ENCODE data around the gene SCAMP5.

Gene SCAMP5

DNA sequence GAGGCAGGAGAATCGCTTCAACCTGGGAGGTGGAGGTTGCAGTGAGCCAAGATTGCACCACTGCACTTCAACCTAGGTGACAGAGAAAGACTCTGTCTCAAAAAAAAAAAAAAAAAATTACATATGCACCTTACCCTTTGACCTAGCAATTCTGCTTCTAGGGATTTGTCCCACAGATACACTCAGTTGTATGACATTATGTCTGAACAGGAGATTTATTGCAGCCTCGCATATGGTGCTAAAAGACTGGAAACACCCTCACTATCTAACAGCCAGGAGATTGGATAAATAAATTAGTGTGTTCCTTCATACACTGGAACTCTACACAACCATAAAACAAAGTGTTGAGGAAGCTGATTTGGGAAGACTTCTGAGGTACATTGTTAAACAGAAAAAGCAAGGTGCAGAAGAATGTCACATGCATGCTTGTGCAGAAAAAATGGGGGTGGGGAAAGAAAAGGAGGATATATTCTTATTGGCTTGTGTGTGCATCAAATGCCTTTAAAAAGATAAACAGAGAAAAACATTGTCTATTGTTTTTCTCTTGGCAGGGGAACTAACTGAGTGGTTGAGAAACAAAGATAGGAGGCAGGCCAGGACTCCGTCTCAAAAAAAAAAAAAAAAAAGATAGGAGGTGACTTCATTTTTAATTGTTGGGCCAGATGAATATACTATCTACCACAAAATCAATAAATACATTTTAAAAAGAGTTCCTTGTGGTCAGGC is 59.0 kb downstream of the SCAMP5 start:
- H3K4me3 ChIP-seq (ENCODE audit: low read length): no peak overlapping the region
- DNase-seq (ENCODE audit: low read depth): no peak
- TF ChIP-seq, protein P1, sequence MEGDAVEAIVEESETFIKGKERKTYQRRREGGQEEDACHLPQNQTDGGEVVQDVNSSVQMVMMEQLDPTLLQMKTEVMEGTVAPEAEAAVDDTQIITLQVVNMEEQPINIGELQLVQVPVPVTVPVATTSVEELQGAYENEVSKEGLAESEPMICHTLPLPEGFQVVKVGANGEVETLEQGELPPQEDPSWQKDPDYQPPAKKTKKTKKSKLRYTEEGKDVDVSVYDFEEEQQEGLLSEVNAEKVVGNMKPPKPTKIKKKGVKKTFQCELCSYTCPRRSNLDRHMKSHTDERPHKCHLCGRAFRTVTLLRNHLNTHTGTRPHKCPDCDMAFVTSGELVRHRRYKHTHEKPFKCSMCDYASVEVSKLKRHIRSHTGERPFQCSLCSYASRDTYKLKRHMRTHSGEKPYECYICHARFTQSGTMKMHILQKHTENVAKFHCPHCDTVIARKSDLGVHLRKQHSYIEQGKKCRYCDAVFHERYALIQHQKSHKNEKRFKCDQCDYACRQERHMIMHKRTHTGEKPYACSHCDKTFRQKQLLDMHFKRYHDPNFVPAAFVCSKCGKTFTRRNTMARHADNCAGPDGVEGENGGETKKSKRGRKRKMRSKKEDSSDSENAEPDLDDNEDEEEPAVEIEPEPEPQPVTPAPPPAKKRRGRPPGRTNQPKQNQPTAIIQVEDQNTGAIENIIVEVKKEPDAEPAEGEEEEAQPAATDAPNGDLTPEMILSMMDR (IDR thresholded peaks at IDR 0.05; ENCODE audit: insufficient read depth, low read depth, low read length, missing control alignments): no peak

DNA sequence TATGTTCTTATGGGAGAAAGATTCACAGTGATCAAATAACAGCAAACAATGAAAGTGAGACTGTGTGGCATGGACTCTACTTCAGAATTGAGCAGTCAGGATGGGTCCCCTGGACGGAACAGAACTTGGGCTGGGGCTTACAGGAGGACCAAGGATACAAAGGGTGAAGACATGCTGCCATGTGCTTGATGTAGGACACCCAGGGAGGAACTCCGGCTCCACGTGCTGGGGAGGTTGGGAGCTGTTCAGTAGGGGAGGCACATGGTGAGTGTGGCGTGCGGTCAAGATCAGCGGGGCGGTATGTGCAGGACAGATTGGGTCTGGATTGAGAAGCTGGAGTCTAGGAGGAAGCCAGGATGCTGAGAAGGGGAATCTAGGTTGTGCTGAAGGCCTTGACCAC is 60.7 kb downstream of the SCAMP5 start:
- TF ChIP-seq, protein P1 (IDR thresholded peaks at IDR 0.05; ENCODE audit: insufficient read depth, low read depth, low read length, missing control alignments): no peak
- DNase-seq (ENCODE audit: low read depth): no peak
- no peak overlapping the region for H3K4me3 ChIP-seq (ENCODE audit: low read length)

DNA sequence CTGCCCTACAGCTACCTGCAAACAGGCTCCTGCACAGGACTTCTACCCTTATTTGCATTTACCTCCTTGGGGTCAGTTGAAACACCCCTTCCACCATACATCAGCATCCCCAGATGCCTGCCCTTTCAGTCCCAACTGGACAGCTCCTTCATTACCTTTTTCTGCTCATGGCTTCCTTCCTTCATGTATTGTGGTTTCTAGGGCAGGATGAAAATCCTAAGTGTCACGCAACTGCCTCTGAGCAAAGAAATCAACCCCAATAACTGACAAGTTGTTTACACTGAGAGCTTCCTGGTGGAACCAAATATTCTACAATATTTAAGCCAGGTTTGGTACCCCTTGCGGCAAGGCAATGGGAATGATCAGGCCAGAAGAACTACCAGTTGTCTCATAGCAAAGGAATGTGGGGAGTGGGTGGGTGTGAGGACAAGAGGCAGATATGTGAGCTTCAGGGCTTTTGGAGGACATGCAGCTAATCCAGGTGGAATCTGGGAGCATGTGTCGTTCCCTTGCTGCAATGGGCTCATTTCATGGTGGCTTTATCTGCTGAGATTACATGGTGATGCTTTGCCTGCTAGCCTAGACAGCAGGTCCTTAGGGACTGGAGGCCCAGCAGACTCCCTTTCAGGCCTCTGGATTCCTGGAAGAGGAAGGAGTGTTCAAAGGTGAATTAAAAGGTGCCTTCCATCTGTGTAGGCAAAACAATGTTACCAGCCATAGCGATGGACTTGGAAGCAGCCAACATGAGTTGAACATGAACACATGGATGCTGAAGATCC is 63.0 kb downstream of the SCAMP5 start:
- TF ChIP-seq, protein P1 (IDR thresholded peaks at IDR 0.05; ENCODE audit: insufficient read depth, low read depth, low read length, missing control alignments): no peak
- peak; percentile 48 for DNase-seq (ENCODE audit: low read depth)
- H3K4me3 ChIP-seq (ENCODE audit: low read length): no peak overlapping the region

DNA sequence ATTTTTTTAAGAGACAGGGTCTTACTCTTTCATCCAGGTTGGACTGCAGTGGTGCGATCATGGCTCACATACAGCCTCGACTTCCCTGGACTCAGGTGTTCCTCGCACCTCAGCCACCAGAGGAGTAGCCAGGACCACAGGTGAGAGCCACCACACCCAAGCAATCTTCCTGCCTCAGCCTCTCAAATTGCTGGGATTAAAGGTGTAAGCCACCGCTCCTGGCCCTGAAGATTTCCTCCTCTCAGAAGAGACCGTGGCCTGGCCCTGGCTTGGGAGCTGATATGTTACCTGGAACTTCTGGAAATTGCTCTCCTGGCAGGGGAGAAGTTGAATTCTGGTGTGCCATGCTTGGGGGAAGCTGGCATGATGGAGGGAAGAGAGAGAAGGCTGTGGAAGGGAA is 64.2 kb downstream of the SCAMP5 start:
- DNase-seq (ENCODE audit: low read depth): no peak
- H3K4me3 ChIP-seq (ENCODE audit: low read length): no peak overlapping the region
- TF ChIP-seq, protein P1 (IDR thresholded peaks at IDR 0.05; ENCODE audit: insufficient read depth, low read depth, low read length, missing control alignments): no peak

DNA sequence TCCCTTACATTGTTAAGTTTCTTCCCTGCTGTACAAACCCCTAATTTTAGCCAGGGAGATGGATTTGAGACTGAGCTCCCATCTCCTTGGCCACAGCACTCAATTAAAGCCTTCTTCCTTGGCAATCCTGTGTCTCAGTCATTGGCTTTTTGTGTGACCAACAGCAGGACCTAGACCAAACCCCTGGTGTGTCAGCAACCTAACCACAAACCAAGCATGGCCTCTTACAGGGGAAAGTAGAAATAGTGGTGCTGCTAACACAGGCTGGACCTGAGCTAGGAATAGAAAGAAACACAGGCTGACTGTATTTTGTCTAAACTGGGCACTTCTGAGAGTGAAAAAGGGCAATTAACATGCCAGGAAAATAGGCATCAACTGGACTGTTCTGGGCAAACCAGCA is 65.9 kb downstream of the SCAMP5 start:
- H3K4me3 ChIP-seq (ENCODE audit: low read length): no peak overlapping the region
- TF ChIP-seq, protein P1 (IDR thresholded peaks at IDR 0.05; ENCODE audit: insufficient read depth, low read depth, low read length, missing control alignments): no peak
- DNase-seq (ENCODE audit: low read depth): no peak

DNA sequence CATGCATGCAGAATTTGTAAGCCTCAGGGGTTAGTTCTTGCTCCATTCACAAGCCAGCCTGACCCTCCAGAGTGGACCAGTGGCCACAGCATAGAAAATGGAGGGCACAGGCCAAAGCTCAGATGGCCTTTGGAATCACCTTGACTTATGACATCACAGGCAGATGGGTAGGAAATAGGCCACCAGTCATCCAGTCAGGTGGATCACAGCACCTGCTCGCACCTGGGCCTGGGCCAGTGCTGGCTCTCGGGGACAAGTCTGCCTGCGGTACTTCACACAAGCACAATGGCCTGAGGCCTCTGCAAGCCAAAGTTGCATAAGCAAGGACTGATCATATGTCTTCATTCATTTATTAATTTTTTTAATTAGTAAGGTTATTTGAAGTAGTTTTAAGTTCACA is 67.3 kb downstream of the SCAMP5 start:
- H3K4me3 ChIP-seq (ENCODE audit: low read length): no peak overlapping the region
- TF ChIP-seq, protein P1 (IDR thresholded peaks at IDR 0.05; ENCODE audit: insufficient read depth, low read depth, low read length, missing control alignments): no peak
- no peak for DNase-seq (ENCODE audit: low read depth)

Data from epithelial cell of esophagus (primary cell).